IMR-90 (cell line): ENCODE results near the gene IQCE.

Source experiments
- BHLHE40 ChIP-seq: fragments of 150-350 bp; IDR thresholded peaks from 2 replicates; pipeline ENCODE4 v1.6.1; 2016; ENCODE audit warnings: mild to moderate bottlenecking, low read depth, low read length
- CHD1 ChIP-seq: IDR thresholded peaks from 2 replicates; pipeline ENCODE4 v1.6.1; 2012; ENCODE audit warnings: low read depth, low read length, improper control_type of control experiment
- MAFK ChIP-seq: IDR thresholded peaks from 2 replicates; pipeline ENCODE4 v1.6.1; 2012; ENCODE audit warnings: low read depth, low read length, improper control_type of control experiment
- MAZ ChIP-seq: IDR thresholded peaks from 2 replicates; pipeline ENCODE4 v1.6.1; 2012; ENCODE audit warnings: low read depth, mild to moderate bottlenecking, low read length, improper control_type of control experiment, moderate library complexity, borderline replicate concordance
- MXI1 ChIP-seq: IDR thresholded peaks from 2 replicates; pipeline ENCODE4 v1.6.1; 2012; ENCODE audit warnings: low read depth, mild to moderate bottlenecking, low read length, moderate library complexity, borderline replicate concordance
- NFE2L2 ChIP-seq: fragments of 150-350 bp; IDR thresholded peaks from 2 replicates; pipeline ENCODE4 v1.6.1; 2016; ENCODE audit warnings: low read depth, mild to moderate bottlenecking, low read length
- POLR2A ChIP-seq: IDR thresholded peaks from 2 replicates; pipeline ENCODE4 v1.6.1; 2012; ENCODE audit warnings: mild to moderate bottlenecking, low read depth, low read length
- RAD21 ChIP-seq: IDR thresholded peaks from 2 replicates; pipeline ENCODE4 v1.6.1; 2012; ENCODE audit warnings: low read length, improper control_type of control experiment
- RCOR1 ChIP-seq: IDR thresholded peaks from 2 replicates; pipeline ENCODE4 v1.6.1; 2012; ENCODE audit warnings: mild to moderate bottlenecking, low read length, improper control_type of control experiment; ENCODE audit not compliant: insufficient replicate concordance
- RFX5 ChIP-seq: IDR thresholded peaks from 2 replicates; pipeline ENCODE4 v1.8.0; 2012; ENCODE audit warnings: low read depth, mild to moderate bottlenecking, low read length, moderate library complexity
- SMC3 ChIP-seq: fragments of 150-350 bp; IDR thresholded peaks from 2 replicates; pipeline ENCODE4 v1.6.1; 2016; ENCODE audit warnings: low read depth, mild to moderate bottlenecking, antibody characterized with exemption, low read length, moderate library complexity
- TF ChIP-seq, protein P1 (sequence below): conservative IDR thresholded peaks from 2 replicates; pipeline ENCODE4 v1.5.1; 2012; ENCODE audit warnings: mild to moderate bottlenecking, low read depth, low read length, improper control_type of control experiment
- TF ChIP-seq, protein P2 (sequence below): fragments of 150-350 bp; IDR thresholded peaks from 2 replicates; pipeline ENCODE4 v1.6.1; 2017; ENCODE audit warnings: mild to moderate bottlenecking, antibody characterized with exemption, low read length, low read depth
- TF ChIP-seq, protein P3 (sequence below): fragments of 150-350 bp; IDR thresholded peaks from 2 replicates; pipeline ENCODE4 v1.6.1; 2016; ENCODE audit warnings: low read depth, mild to moderate bottlenecking, low read length, moderate library complexity, borderline replicate concordance

DNA sequence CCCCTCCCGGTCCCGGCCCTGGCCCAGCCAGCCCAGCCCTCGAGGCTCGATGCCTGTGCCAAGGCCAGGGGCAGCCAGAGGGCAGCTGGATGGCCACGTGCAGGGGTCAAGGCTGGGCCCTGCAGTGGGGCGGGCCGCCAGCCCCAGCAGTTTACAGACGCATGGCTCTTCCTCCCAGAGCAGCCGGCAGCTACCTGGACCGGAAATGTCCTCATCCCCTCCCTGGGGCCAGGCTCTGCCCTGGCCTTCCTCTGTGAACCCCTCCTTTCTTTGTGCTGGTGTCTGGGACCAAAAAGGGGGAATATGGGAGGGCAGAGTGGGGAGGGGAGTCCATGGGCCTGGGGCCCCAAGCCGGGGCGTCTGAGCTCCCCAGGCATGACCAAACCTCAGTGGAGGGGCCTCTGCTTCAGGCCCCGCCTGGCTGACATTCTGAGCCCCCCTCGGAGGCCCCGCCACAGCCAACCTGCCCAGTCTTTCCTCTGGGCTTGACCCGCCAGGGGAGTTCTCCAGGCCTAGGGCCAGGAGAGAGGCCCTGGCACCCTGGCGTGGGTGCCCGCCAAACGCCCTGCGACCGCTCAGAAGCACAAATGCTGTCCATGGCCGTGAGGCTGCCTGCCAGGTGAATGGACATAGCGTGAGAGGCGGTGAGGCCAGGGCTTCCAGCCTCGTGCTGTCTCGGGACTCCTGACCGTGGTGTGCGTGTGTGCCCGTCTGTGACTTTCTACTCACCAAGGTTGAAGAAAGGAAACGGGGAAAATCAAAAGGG lies 104.5 kb downstream of the IQCE start:
- TF ChIP-seq BHLHE40 (no peak), POLR2A (no peak), MXI1 (no peak), RAD21 (no peak), RFX5 (no peak), RCOR1 (no peak), NFE2L2 (no peak), MAFK (no peak), SMC3 (no peak), CHD1 (no peak), MAZ (no peak)
- TF ChIP-seq, protein P1, sequence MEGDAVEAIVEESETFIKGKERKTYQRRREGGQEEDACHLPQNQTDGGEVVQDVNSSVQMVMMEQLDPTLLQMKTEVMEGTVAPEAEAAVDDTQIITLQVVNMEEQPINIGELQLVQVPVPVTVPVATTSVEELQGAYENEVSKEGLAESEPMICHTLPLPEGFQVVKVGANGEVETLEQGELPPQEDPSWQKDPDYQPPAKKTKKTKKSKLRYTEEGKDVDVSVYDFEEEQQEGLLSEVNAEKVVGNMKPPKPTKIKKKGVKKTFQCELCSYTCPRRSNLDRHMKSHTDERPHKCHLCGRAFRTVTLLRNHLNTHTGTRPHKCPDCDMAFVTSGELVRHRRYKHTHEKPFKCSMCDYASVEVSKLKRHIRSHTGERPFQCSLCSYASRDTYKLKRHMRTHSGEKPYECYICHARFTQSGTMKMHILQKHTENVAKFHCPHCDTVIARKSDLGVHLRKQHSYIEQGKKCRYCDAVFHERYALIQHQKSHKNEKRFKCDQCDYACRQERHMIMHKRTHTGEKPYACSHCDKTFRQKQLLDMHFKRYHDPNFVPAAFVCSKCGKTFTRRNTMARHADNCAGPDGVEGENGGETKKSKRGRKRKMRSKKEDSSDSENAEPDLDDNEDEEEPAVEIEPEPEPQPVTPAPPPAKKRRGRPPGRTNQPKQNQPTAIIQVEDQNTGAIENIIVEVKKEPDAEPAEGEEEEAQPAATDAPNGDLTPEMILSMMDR: no peak
- TF ChIP-seq, protein P2, sequence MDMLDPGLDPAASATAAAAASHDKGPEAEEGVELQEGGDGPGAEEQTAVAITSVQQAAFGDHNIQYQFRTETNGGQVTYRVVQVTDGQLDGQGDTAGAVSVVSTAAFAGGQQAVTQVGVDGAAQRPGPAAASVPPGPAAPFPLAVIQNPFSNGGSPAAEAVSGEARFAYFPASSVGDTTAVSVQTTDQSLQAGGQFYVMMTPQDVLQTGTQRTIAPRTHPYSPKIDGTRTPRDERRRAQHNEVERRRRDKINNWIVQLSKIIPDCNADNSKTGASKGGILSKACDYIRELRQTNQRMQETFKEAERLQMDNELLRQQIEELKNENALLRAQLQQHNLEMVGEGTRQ: no peak
- TF ChIP-seq, protein P3, sequence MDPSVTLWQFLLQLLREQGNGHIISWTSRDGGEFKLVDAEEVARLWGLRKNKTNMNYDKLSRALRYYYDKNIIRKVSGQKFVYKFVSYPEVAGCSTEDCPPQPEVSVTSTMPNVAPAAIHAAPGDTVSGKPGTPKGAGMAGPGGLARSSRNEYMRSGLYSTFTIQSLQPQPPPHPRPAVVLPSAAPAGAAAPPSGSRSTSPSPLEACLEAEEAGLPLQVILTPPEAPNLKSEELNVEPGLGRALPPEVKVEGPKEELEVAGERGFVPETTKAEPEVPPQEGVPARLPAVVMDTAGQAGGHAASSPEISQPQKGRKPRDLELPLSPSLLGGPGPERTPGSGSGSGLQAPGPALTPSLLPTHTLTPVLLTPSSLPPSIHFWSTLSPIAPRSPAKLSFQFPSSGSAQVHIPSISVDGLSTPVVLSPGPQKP: no peak
